Measurements from ENCODE around the gene XCR1.
A peak's percentile ranks its signal among the peaks of the same experiment; 100 is the strongest.

Gene XCR1

DNA sequence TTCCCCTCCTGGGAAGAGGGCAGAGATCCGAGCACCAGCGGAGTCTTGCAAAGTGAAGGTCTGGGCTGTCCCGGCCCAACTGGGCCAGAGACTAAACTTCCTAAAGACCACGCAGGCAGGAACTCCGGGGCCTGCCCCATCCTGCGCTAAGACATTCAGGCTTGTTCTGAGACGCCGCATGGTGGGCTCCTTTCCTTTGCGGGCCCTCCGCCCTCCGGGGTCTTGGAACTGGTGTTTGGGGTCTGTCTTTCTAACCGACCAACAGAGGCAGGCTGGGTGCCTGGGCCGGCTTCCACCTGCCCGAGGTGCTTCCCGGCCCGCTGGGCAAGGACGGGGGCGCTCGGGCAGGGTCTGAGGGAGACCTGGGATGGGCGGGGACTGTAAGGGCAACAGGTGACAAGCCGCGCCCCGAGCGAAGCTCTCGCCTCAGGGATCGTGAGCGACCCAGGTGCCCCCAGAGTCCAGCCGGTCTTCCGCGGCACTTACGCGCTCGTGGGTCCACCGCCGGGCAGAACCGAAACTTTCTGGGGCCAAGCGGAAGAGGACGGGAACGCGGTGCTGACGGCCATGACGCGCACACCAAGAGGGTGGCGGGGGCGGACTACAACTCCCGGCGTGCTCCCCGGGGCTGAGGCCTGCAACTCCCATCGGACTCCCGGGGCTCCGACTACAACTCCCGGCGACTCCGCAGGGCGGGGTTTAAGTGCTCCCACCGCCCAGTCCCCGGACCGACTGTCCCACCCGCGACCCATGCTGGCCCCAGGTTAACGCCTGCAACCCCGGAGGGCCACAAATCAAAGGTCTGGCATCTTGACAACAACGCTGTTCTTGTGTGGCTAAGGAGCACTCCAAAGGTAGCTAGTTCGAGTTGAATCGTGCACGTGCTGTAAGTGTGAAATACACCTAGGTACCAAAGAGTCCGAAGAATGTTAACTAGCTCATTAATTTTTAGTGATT lies 31.8 kb downstream of the XCR1 start, which contains the start of gene FYCO1:
TSS of gene FYCO1 (minus strand) at position 589 of the 957 bp plus-strand sequence. CDS start 10,914 bp downstream, outside the sequence.
- TF ChIP-seq, protein P1, sequence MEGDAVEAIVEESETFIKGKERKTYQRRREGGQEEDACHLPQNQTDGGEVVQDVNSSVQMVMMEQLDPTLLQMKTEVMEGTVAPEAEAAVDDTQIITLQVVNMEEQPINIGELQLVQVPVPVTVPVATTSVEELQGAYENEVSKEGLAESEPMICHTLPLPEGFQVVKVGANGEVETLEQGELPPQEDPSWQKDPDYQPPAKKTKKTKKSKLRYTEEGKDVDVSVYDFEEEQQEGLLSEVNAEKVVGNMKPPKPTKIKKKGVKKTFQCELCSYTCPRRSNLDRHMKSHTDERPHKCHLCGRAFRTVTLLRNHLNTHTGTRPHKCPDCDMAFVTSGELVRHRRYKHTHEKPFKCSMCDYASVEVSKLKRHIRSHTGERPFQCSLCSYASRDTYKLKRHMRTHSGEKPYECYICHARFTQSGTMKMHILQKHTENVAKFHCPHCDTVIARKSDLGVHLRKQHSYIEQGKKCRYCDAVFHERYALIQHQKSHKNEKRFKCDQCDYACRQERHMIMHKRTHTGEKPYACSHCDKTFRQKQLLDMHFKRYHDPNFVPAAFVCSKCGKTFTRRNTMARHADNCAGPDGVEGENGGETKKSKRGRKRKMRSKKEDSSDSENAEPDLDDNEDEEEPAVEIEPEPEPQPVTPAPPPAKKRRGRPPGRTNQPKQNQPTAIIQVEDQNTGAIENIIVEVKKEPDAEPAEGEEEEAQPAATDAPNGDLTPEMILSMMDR (IDR thresholded peaks at IDR 0.05; ENCODE audit: low read depth, low read length) = no peak
- peak within 1 kb of the TSS; percentile 89 for H3K4me3 ChIP-seq (ENCODE audit: low read depth, low read length)
- in situ Hi-C loops (cut with HindIII; ENCODE audit: low sequenced_read_pairs) = no loop called here
- DNase-seq (ENCODE audit: low read depth, low spot score) = peak; percentile 88

DNA sequence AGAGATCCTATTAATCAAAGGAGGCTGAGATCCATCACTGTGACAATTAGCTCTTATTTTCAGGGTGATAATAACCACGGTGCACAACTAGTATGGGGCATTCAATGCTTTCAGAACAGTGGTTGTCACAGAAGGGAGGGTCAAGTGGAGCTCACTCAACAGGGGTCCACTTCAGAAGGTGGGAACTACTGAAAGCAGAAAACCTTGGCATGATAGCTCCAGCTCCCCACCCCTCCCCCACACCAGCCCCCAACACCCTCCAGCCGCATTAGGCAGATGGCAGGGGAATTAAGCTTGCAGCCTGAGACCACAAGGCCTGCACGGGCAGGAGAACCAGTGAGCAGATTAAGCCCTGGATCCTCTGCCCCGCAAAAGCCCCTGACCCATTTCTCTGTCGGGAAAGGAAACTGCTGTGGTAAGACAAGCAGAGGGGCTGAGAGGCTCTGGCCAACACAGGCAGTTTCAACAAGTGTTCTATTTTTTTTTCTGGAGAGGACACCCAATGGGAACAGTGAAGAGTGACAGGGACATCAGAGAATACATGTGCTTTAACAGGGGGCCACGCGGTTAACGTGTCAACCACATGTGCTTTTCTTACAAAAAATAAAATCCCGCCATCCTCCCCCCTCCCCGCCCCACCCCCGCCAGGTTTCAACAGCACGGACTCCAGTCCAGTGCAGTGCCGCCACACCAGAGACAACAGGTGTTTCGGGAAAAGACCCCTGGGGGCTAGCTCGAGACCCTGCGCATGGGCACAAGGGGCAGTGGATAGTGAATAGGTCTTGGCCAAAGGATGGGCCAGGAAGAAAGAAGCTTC lies 32.7 kb downstream of the XCR1 start:
- TF ChIP-seq, protein P1 (IDR thresholded peaks at IDR 0.05; ENCODE audit: low read depth, low read length) = no peak

DNA sequence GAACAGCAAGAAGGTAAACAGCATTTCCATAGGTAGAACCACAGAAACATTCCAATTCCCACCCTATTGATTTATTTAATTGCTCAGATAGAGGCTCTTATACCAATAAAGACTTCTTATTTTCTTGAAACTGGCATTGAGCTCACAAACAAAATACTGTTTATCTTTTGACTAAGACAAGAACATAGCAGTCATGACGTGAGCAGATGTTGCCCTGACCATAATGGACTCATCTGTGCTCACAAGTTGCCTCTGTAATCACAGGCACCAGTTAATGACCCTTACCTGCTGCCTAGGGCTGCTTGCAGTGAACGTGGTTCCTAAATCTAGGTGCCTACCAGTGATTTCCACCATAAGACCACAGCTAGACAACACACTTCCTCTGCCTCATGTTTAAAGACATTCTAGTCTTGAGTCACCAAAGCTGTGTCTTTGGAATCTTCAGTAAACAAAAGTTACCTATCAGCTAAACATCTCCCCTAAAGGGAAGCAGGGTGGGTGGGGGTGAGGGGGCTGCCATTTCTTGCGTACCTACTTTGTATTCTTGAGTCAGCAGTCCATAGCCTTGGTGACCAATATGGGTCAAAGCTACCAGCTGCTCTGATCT lies 33.8 kb downstream of the XCR1 start:
- TF ChIP-seq, protein P1 (IDR thresholded peaks at IDR 0.05; ENCODE audit: low read depth, low read length) = no peak
- DNase-seq (ENCODE audit: low read depth, low spot score) = no peak
- in situ Hi-C loops (cut with HindIII; ENCODE audit: low sequenced_read_pairs) = no loop called here
- H3K4me3 ChIP-seq (ENCODE audit: low read depth, low read length) = no peak overlapping the region

More for the DNA sequence above, 32.7 kb downstream of the XCR1 start:
- in situ Hi-C loops (cut with HindIII; ENCODE audit: low sequenced_read_pairs) = no loop called here
- no peak for DNase-seq (ENCODE audit: low read depth, low spot score)
- peak overlapping the region; percentile 89 for H3K4me3 ChIP-seq (ENCODE audit: low read depth, low read length)

DNA sequence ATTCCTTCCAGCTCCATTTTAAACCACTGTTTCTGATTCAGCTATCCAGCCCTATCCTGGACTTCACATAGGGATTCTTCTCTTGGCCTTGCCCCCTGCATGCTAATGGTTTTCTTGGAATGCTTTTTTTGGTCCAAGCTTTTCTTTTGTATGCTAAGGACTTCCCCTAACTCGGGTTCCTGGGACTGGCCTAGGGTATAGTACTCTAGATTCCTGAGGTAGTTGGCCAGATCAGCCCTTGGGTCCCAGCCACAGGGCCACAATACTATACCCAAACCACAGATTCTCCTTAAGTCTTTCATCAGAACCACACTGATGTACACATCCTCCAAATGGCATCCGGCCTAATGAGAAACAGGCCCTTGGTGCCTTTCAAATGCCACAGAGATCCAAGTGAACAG lies 34.5 kb downstream of the XCR1 start:
- in situ Hi-C loops (cut with HindIII; ENCODE audit: low sequenced_read_pairs) = no loop called here
- no peak overlapping the region for H3K4me3 ChIP-seq (ENCODE audit: low read depth, low read length)
- TF ChIP-seq, protein P1 (IDR thresholded peaks at IDR 0.05; ENCODE audit: low read depth, low read length) = no peak
- DNase-seq (ENCODE audit: low read depth, low spot score) = peak; percentile 92

DNA sequence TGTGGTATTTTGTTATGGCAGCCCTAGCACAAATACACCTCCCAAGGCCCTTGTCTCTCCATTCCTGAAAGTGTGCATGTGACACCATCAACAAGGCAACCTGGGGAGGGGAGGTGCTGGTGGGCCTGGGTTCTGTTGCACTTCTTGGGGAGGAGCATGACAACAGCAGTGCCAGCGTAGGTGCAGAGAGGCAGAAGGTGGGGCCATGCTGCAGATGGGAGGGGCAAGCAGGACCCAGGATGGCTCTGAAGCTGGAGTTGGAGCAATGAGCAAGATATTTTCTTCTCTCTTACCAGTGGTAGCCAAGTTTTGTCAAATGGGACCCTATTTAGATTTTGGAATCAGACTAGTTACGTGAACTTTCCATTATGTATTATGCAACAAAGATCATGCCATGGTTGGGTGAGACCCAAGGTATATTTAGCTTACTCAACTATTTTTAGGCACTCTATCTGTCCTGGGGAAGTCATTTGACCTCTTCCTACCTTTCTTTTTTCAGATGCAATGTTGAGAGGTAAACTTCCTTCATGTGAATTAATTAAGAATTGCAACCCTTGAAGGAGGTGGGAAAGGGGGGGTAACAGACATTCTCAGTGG lies 35.1 kb downstream of the XCR1 start:
- DNase-seq (ENCODE audit: low read depth, low spot score) = no peak
- TF ChIP-seq, protein P1 (IDR thresholded peaks at IDR 0.05; ENCODE audit: low read depth, low read length) = no peak
- in situ Hi-C loops (cut with HindIII; ENCODE audit: low sequenced_read_pairs) = no loop called here
- no peak overlapping the region for H3K4me3 ChIP-seq (ENCODE audit: low read depth, low read length)

DNA sequence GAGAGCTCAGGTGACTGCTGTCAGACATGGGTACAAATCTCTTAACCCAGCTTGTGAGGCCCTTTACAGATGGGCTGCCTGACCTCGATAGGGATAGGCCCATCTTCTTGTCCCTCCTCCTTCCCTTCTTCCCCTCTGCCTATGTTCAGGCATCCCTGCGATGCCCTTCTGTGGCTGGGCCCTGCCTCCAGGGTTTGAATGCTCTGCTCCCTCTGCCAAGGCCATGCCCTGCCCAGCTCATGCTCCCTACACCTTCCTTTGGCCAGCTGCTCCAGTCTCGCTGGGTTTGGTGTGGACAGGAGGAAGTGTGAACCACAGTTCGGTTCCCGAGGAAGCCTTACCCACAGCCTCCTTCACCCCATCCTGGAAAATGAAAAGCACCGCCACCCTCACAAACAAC lies 35.9 kb downstream of the XCR1 start:
- DNase-seq (ENCODE audit: low read depth, low spot score) = no peak
- TF ChIP-seq, protein P1 (IDR thresholded peaks at IDR 0.05; ENCODE audit: low read depth, low read length) = no peak
- no peak overlapping the region for H3K4me3 ChIP-seq (ENCODE audit: low read depth, low read length)
- in situ Hi-C loops (cut with HindIII; ENCODE audit: low sequenced_read_pairs) = no loop called here
